Smooth muscle cell of trachea (primary cell): ENCODE data around the gene CBR1. TPM values are rescaled to one million over a fixed set of nuclear protein-coding genes. Genes with fewer than 3 reads are reported as not detected.

Experiments used
- total RNA-seq: library from RNA; depleted of rRNA; stranded (reverse); fragments of >200 nt; gene quantifications from 2 replicates; pipeline ENCODE4 v1.2.1, GENCODE V29; 2014

Gene CBR1
- 214 and 236 TPM in 2 replicates for total RNA-seq

GRCh38 chr21:36069713-36070583 is at the start of gene CBR1:
TSS of gene CBR1 (plus strand) at chr21:36070024. CDS start at chr21:36070116, 92 bp downstream.

GRCh38 chr21:36060159-36060921 is 9.5 kb upstream of the CBR1 start, which contains the start of gene SETD4:
TSS of gene SETD4 (minus strand) at chr21:36060526. CDS start at chr21:36058888, 1,638 bp downstream.

Other genes starting within 250 kb of the CBR1 start
- 17.0 and 25.9 TPM in 2 replicates for gene SETD4, start 9.5 kb upstream of the CBR1 start, total RNA-seq
- gene CBR3, start 65.1 kb downstream of the CBR1 start, total RNA-seq, result 26.3 and 26.5 TPM in 2 replicates
- gene DOP1B, start 86.8 kb downstream of the CBR1 start, total RNA-seq, result 11.7 and 15.0 TPM in 2 replicates